ENCODE data around the gene RFTN2.
"Not testable (repeated sequence)": the region's sequence is repeated elsewhere in the genome, so short reads cannot be mapped to it uniquely, and the experiment has no call there.

DNA sequence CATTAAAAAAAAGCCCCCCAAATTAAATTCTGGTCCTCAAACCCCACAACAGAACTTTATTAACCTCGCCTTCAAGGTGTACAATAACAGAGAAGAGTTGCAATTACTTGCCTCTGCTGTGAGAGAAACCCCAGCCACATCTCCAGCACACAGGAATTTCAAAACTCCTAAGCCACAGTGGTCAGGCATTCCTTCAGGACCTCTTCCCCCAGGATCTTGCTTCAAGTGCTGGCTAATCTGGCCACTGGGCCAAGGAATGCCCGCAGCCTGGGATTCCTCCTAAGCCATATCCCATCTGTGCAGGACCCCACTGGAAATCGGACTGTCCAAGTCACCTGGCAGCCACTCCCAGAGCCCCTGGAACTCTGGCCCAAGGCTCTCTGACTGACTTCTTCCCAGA lies 95.2 kb downstream of the RFTN2 start:
- not testable (repeated sequence) for TF ChIP-seq CTCF, POLR2A, EP300, POLR2AphosphoS5 (IDR thresholded peaks at IDR 0.05)
